Measurements from ENCODE around the gene OR2C1. TPM values are rescaled to one million over a fixed set of nuclear protein-coding genes. Genes with fewer than 3 reads are reported as not detected.

OR2C1 gene
- total RNA-seq, result 0.15 TPM in 1 of 2 replicates, not detected in the other

DNA sequence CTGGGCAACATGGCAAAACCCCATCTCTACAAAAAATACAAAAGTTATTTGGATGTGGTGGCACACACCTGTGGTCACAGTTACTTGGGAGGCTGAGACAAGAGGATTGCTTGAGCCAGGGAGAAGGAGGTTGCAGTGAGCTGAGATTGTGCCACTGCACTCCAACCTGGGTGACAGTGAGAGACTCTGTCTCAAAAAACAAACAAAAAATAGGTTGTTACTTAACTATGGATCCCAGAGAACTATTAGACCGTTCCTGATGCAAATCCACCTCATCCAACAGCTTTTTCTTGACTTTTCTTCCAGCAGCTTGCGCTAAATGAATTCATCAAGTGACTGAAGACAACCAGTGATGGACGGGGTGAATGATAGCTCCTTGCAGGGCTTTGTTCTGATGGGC, at the start of gene OR2C1:
Gene OR2C1 (plus strand): TSS at position 301 of the 400 bp plus-strand sequence. CDS start 52 bp downstream, at position 353.
- DNase-seq (ENCODE audit: low read depth), result no peak

DNA sequence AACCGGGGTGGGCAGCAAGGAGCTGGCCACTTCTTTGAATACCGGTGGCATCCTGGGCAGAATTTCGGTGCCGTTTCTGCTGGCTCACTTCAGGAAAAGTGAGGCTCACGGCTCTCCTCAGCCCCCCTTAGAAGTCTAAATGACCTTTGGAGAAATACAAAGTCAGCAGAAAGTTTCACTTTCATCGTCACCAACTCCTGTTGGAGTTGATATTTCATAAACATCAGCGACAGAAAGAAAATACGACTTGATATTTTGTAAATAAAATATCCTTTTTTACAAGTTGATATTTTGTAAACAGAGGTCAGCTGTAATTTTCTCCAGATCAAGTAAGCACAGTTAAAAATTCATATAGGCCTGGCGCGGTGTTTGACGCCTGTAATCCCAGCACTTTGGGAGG, 49.6 kb upstream of the OR2C1 start:
- DNase-seq (ENCODE audit: low read depth), result no peak

DNA sequence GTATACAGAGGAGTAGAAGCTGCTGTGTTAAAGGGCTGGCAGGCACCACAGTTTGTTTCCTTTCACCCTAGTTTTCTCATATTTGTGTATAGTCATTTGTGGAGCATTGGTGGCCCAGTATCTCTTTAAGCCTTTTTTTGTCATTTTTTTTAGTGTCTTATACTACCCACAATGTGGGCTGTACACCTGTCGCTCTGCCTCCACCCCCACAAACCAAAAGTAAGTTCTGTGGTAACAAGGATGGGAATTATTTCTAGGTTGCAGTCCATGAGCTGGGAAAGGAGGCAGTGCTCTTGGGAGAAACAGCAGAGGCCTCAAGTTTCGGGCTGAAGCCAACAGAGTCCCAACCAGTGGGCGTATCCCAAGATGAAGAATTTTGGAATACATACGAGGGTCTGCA, 44.2 kb upstream of the OR2C1 start:
- no peak for DNase-seq (ENCODE audit: low read depth)

GRCh38 chr16:3317315-3317999, 38.2 kb upstream of the OR2C1 start:
- DNase-seq (ENCODE audit: low read depth), result peak; percentile 9

DNA sequence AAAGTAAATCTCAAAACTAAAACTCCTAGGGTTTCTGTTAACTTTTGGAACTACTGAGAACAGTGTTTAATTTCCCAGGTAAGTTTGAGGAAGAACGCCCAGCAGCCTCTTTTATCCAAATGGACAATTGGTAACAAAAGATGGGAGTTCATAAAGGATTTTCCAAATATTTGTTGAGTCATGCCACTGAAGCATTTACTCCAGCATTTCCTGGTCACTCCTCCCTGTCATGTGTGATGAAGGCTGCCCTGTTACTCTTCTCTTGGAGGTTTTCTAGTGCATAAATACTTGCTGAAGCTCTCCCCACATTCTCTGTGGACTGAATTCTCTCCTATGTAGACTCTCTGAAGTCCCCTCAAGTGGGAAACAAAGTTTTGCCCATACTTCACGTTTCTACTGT, 33.9 kb upstream of the OR2C1 start:
- DNase-seq (ENCODE audit: low read depth), result no peak

DNA sequence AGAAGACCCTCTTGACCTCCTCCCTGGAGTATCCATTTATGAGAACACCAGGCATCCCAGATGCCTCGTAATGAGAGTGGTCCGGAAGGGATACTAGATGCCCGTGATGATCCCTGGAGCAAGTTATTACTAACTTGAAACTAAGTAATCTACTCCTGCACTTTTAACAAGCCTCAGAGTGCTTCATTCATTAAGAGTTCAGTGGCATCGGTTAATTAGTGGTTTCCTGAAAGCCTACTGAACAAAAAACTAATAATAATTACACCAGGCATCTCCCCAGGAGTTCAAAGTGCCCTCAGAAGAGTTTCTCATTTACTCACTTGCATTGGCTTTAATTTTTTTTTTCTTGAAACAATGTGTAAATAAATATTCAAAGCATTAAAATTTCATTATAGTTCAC, 28.2 kb upstream of the OR2C1 start:
- DNase-seq (ENCODE audit: low read depth), result no peak

DNA sequence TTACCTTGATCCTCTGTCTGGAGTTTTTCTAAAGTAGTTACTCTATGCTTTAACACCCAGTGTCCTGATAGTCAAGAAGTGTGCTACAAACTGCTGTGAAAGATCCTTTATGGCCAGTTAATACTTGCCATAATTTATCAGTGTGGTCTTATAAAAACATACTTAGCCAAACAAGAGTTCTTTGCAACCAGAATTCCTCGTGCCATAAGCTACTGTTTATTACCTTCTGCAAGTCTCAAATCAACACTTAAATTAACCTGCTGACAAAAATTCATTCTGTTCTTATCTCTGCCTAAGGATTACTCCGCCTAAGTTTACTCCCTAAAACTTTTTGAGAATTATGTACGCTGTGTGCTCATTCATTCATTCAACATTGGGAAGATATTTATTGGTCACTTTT, 27.6 kb upstream of the OR2C1 start:
- DNase-seq (ENCODE audit: low read depth), result no peak

DNA sequence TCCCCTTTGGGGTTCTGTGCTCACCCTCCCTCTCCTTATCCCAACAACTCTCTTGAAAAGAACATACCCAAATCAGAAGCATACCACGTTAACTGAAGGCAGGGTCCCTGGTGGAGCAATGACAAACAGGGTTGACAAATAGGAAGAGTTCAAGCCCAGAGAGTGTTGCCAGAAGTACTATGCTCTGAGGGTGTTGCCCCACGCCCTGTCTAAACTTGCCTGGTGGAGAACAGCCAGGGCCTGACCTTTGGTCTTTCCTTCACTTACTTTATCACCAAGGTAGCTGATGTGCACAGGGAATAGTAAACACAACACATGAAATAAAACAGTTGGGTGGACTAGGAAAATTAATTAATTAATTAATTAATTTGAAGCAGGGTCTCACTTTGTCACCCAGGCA, 27.0 kb upstream of the OR2C1 start:
- DNase-seq (ENCODE audit: low read depth), result no peak

DNA sequence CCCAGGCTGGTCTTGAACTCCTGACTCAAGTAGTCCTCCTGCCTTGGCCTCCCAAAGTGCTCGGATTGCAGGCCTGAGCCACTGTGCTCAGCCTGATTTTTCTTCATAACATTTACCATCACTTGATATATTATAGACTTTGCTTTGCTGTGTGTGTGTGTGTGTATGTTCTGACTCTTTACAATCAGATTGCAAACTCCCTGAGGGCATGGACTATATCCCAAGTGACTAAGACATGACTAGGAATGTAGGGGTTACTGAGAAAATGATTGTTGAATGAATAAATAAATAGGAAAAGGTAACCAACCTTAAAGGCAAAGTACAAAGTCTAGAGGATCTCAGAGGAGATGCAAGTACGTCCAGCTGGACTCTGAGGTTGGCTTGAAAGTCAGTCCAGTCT, 9.6 kb upstream of the OR2C1 start:
- no peak for DNase-seq (ENCODE audit: low read depth)

DNA sequence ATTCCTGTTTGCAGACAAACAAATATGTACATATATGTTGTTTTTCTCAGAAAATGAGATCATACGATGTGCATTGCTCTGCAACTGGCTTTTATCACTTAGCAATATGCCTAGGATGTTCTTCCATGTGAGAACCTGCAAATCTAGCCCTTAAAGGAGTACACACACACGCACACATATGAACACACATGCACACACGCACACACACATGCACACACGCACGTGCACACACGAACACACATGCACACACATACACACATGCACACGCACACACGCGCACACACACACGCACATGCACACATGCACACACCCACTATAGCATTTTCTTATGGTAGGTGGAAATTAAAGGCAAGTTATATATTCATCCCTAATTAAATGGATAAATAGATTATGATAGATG, 8.1 kb upstream of the OR2C1 start:
- no peak for DNase-seq (ENCODE audit: low read depth)

DNA sequence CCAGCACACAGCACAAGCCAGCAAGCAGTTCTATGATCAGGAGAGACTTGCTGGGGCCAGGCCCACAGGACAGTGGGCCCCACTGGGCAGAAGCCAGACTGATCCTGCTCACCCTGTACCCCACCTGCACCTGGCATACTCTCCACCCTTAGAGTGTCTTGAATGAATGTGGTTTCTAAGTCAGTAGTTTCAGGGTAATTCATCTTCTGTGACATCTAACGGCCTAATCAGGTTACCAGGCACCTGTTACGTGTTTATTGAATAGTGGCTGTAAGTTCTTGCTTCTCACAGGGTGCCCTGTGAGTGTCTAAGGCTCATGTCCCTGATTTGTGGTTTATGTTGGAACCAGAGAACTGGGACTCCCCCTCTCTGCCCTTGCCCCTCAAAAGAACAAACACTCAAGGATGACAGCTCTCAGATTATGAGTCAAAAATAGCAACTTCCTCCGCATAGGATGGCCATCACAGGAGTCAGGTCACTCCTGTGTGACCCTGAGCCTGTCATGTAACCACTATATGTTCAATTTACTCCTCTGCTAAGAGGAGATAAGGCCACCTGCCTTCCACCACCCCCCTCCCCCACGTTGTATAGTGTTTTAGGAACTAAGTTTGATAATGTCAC, 7.0 kb upstream of the OR2C1 start:
- DNase-seq (ENCODE audit: low read depth), result no peak

DNA sequence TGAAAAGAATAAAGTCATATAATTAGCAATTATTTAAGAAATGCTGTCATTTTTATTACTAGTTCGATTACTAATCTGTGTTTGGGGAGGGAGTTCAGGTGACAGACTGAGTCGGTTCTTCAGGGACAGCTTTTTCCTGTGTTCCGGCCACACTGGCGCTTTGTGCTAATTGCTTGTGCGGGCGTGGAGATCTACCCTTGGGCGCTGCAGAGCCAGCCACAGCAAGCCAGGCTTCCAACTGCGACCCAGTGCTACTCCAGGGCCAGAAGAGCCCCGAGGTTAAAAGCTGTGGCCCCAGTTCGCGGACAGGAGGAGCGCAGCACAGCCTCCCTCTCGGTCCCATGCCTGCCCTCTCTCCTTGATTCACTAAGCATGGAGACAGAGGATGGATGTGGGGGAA, 6.5 kb upstream of the OR2C1 start:
- no peak for DNase-seq (ENCODE audit: low read depth)

GRCh38 chr16:3356118-3356517, 429 bp downstream of the OR2C1 start:
- no peak for DNase-seq (ENCODE audit: low read depth)

- peak; percentile 32 for DNase-seq (ENCODE audit: low read depth)
Measured at GRCh38 chr16:3358871-3359270, 3.2 kb downstream of the OR2C1 start.

DNA sequence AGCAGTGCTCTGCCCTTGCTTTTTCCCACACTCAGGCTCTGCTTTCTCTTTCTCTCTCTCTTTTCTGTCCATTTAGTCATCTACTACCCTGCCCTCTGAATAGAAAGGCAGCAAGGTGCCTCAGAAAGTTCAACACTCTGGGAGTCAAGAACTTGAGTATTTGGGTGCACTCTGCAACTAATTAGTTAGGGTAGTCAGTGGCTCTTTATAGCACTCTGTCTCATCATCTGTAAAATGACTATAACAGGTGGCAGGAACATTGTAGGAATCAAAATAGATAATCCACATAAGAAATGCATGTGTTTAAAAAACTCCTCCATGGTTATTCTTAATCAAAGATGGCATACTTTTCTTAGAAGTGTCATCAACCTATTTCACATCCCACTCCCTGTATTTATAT, 7.2 kb downstream of the OR2C1 start:
- DNase-seq (ENCODE audit: low read depth), result no peak

DNA sequence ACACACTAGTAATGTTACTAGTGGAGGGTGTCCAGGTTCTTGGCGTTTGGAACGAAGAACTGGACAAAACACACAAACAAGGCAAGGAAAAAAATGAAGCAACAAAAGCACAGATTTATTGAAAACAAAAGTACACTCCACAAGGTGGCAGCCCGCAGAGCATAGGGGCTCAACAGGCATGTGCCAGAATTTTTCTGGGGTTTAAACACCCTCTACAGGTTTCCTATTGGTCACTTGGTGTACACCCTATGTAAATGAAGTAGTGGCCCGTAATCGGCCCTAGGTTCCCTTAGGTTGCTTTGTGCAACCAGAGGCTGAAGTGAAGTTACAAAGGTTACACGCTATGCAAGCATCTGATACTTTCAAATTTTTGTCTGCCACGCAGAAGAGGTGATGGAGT, 8.1 kb downstream of the OR2C1 start:
- DNase-seq (ENCODE audit: low read depth), result no peak

DNA sequence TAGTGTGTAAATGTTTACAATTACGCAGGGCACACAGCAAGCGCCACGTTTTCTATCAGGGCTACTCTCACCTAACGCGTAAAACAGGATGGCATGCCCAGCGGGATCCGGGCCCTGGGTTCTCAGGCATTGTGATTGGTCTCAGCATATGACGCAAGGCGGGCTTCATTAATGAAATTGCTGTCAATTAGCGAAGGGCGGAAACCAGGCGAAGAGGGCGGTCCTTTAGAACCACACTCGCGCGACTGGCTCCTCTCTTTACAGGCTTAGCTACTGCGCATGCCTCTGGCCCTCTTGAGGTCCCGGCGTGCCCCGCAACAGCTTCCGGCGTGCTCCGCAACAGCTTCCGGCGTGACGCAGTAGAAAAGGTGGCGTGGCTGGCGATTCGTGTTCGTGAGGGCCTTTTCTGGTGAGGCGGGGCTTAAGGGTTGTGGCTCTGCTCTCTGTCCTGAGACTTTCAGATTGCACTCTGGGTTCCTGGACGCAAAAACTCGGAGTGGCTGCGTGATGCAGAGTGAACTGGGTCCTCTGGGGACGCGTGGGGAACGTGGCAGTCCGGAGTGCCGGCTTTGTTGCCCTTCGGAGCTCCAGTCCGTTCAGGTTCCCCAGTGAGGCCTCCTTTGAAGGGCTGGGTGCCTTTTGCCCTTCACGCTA, 9.2 kb downstream of the OR2C1 start:
- DNase-seq (ENCODE audit: low read depth), result peak; percentile 83

DNA sequence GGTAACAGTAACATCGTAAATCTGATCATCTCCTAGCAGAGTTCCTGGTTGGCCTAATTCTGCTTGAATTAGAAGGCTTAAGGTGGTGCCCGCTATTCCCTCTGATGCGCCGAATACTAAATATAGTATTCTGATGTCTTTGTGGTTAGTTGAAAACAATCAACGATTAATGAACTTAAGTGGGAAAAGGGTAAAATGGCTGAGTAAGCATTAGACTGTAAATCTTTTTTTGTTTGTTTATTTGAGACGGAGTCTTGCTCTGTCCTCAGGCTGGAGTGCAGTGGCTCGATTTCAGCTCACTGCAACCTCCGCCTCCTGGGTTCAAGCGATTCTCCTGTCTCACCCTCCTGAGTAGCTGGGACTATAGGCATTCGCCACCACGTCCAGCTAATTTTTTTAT, 13.4 kb downstream of the OR2C1 start:
- no peak for DNase-seq (ENCODE audit: low read depth)

- no peak for DNase-seq (ENCODE audit: low read depth)
Measured at GRCh38 chr16:3375680-3376079, 20.0 kb downstream of the OR2C1 start.

DNA sequence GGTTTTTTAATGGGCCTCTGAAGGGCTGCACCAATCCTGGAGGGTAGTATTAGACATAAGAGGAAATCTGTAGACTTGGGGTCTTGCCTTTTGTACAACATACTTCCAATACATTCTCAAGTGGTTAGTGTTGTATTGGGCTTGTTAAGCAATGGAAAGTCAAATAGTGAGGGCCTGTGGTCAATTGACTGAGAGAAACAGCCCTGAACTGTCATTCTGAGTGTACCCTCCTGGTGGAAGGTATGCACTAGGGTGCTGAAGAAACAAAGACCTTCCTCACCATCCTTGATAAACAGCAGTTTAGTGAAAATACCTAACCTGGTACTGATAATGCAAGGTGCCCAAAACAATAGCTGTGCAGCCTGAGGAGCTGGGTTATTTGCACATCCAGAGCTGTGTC, 22.2 kb downstream of the OR2C1 start:
- no peak for DNase-seq (ENCODE audit: low read depth)

DNA sequence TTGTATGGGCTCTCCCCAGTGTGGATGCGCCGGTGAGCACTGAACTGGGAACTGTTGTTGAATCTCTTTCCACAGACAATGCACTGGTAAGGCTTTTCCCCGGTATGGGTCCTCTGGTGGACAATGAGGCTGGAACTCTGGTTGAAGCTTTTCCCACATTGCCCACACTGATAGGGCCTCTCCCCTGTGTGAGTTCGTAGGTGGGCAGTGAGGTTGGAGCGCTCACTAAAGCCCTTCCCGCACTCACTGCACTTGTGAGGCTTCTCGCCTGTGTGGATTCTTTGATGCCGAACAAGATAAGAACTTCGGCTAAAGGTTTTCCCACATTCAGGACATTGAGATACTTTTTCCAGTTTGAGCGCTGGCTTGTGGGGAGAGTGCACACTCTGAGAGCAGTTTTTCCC, 27.4 kb downstream of the OR2C1 start:
- DNase-seq (ENCODE audit: low read depth), result no peak

DNA sequence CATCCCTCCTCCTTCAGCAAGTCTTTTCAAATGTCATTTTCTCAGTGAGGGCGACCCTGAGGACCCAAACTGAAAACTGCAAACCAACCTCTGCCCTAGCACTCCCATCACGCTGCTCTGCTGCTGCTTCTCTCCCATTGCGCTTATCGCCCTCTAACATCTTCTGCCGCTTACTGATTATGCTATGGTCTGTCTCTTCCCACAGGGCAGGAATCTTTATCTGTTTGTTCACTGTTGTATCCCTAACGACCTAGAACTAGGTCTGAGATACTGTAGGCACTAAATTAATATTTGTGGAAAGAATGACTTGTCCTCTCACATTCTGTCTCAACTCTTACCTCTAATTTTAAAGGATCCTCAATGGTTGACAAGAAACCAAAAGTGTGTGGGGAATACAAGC, 32.6 kb downstream of the OR2C1 start:
- DNase-seq (ENCODE audit: low read depth), result no peak

- DNase-seq (ENCODE audit: low read depth), result no peak
Measured at GRCh38 chr16:3389663-3390338, 34.1 kb downstream of the OR2C1 start.

Data from renal cortical epithelial cell (primary cell).